Nephron progenitor cell (in vitro differentiated cells): Measurements from ENCODE around the gene SLCO2A1.

Experiments used
- DNase-seq: peaks from one replicate; pipeline ENCODE4 v3.0.0; 2021
- H3K27ac Mint-ChIP-seq: 2 replicates; pipeline ENCODE4 v1.8.0; 2021; ENCODE audit warnings: mild to moderate bottlenecking, moderate library complexity, mixed read lengths
- H3K27me3 Mint-ChIP-seq: 2 replicates; pipeline ENCODE4 v1.8.0; 2021; ENCODE audit warnings: mild to moderate bottlenecking, low read depth, mixed read lengths; ENCODE audit not compliant: poor library complexity
- H3K36me3 Mint-ChIP-seq: 2 replicates; pipeline ENCODE4 v1.8.0; 2021; ENCODE audit warnings: low read depth, mixed read lengths
- H3K4me1 Mint-ChIP-seq: 2 replicates; pipeline ENCODE4 v1.8.0; 2021; ENCODE audit warnings: mixed read lengths
- H3K4me3 Mint-ChIP-seq: 2 replicates; pipeline ENCODE4 v1.8.0; 2021; ENCODE audit warnings: mild to moderate bottlenecking, moderate library complexity, mixed read lengths
- H3K9me3 Mint-ChIP-seq: 2 replicates; pipeline ENCODE4 v1.8.0; 2021; ENCODE audit warnings: mild to moderate bottlenecking, moderate library complexity, mixed read lengths
- CTCF ChIP-seq: fragments of 200-600 bp; sonication (generic); IDR thresholded peaks from 2 replicates; pipeline ENCODE4 v1.5.0; 2021; ENCODE audit warnings: antibody characterized with exemption

Gene SLCO2A1

GRCh38 chr3:133905376-133905775, 124.3 kb downstream of the SLCO2A1 start:
- Mint-ChIP-seq H3K4me3 (no peak overlapping the region), H3K27ac (no peak overlapping the region), H3K36me3 (no peaks in the 10 kb centered on the region), H3K4me1 (no peaks in the 10 kb centered on the region), H3K27me3 (peaks cover 29% of the 10 kb centered on the region), H3K9me3 (peaks cover 9% of the 10 kb centered on the region)
- no peak for TF ChIP-seq CTCF
- no peak for DNase-seq

DNA sequence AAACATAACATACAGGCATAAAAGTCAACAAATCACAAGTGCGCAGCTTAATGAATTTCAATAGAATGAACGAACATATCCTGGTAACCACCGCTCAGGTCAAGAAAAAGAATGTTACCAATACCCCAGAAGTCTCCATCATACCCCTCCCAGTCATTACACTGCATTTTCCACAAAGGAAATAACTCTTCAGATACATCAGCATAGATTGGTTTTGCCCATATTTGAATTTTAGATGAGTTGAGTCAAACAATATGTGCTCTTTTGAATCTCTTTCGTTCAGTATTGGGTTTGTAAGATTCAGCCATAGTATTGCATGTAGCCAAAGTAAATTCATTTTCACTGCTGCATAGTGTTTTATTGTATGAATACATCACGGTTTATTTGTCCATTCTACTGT, 127.9 kb downstream of the SLCO2A1 start:
- no peak for DNase-seq
- H3K4me1 Mint-ChIP-seq = no peaks in the 10 kb centered on the region
- TF ChIP-seq CTCF = no peak
- peaks cover 9% of the 10 kb centered on the region for H3K9me3 Mint-ChIP-seq
- no peaks in the 10 kb centered on the region for H3K36me3 Mint-ChIP-seq
- H3K27me3 Mint-ChIP-seq = peaks cover 64% of the 10 kb centered on the region
- H3K4me3 Mint-ChIP-seq = no peak overlapping the region
- no peak overlapping the region for H3K27ac Mint-ChIP-seq

GRCh38 chr3:133901083-133901482, 128.6 kb downstream of the SLCO2A1 start:
- Mint-ChIP-seq H3K27me3 (peaks cover 68% of the 10 kb centered on the region), H3K4me3 (no peak overlapping the region), H3K9me3 (peaks cover 9% of the 10 kb centered on the region), H3K27ac (no peak overlapping the region), H3K36me3 (no peaks in the 10 kb centered on the region), H3K4me1 (no peaks in the 10 kb centered on the region)
- no peak for DNase-seq
- no peak for TF ChIP-seq CTCF

DNA sequence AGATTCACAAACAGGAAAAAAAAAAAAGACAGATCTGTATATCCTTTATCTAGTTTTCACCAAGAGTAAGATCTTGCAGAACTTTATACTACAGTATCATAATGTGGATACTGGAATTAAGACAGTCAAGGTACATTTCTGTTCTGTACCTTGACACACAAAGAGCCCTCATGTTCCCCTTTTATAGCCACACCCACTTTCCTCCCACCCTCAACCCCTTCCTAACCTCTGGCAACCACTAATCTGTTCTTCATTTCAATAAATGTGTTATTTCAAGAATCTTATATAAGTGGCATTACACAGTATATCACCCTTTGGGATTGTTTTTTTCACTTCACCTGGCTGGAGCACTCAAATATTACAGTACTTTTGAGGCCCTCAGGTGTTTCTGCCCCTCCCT, 130.4 kb downstream of the SLCO2A1 start:
- peaks cover 80% of the 10 kb centered on the region for H3K27me3 Mint-ChIP-seq
- no peak overlapping the region for H3K4me3 Mint-ChIP-seq
- no peak overlapping the region for H3K27ac Mint-ChIP-seq
- DNase-seq = no peak
- H3K4me1 Mint-ChIP-seq = no peaks in the 10 kb centered on the region
- H3K36me3 Mint-ChIP-seq = no peaks in the 10 kb centered on the region
- H3K9me3 Mint-ChIP-seq = peaks cover 9% of the 10 kb centered on the region
- no peak for TF ChIP-seq CTCF

DNA sequence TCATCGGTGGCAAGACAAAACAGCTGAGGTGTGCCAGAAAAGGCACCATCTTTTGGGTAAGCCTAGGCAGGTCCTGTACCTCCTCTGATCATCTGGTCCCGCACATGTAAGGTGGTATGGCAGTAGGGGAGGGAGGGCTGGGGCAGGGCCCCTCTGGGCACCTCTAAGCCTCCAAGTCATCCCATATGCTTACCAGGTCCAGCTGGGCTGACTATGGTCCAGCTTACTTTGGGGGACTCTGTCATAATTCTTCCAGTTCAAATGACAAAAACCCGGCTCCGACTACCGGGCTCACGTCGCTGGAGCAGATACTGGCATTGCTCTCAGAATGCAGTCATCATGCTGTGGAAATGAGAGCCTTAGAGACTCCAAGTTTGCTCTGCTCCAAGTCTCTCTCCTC, 132.2 kb downstream of the SLCO2A1 start:
- H3K9me3 Mint-ChIP-seq = peaks cover 1% of the 10 kb centered on the region
- H3K4me1 Mint-ChIP-seq = no peaks in the 10 kb centered on the region
- TF ChIP-seq CTCF = no peak
- peaks cover 89% of the 10 kb centered on the region for H3K27me3 Mint-ChIP-seq
- no peak overlapping the region for H3K27ac Mint-ChIP-seq
- DNase-seq = no peak
- H3K4me3 Mint-ChIP-seq = peak overlapping the region; percentile 91
- H3K36me3 Mint-ChIP-seq = no peaks in the 10 kb centered on the region

DNA sequence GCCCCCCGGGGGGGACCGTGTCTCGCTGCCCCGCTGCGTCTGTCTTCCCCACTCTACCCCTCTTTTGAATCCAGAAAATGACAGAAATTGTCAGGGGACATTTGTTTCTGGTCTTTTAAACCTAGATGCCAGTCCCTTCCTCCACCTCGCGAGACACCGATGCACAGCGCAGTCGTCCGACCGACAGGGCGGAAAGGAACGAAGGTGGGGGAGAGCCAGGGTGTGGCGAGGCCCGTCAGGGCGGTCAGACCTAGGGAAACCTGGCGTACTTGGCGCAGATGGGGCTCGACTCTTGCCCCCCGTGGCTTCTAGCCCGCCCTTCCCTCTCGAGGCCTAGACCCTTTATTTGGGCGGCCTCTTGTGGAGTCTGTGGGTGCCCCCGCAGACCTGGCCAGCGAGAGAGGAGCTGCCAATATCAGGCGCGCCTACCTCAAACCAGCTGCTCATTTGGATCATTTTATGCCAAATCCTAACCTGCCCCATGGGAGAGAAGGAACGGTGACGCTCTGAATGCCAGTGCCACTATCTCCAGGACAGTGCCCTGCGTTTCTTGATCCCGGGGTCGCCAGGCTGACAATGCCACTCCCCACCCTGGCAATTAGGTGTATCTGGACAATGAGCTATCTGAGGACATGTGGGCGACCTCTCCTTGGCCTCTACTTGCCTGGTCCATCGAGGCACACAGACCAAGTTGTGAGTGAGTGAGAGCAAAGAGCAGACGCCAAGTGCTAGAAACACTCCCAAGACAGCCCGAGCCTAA, 133.5 kb downstream of the SLCO2A1 start:
- Mint-ChIP-seq H3K27ac (no peak overlapping the region), H3K4me1 (no peaks in the 10 kb centered on the region), H3K36me3 (no peaks in the 10 kb centered on the region), H3K4me3 (peak overlapping the region; percentile 91), H3K9me3 (no peaks in the 10 kb centered on the region), H3K27me3 (peaks cover 90% of the 10 kb centered on the region)
- DNase-seq = peak; percentile 39
- no peak for TF ChIP-seq CTCF
